HCT116 (cell line): ENCODE results near the gene SLC2A13. TPM values are rescaled to one million over a fixed set of nuclear protein-coding genes. Genes with fewer than 3 reads are reported as not detected.

Experiments
- ATAC-seq: fragments of 200-7000 bp; cut with Tn5 transposase; 2 replicates; pipeline ENCODE4 v1.9.1; 2020; ENCODE audit warnings: mild to moderate bottlenecking, moderate library complexity
- BruUV-seq: library from RNA; stranded (reverse); fragments of 400-500 nt; replicated peaks from 2 replicates; lab custom pipeline; 2021; lab: Mats Ljungman, UMichigan
- CTCF ChIA-PET: fragments of 300-600 bp; sonication (Branson Sonifier 250); formaldehyde crosslinking; loops from one replicate; lab custom pipeline; 2021; ENCODE audit warnings: antibody characterized with exemption; lab: Charles Lee
- POLR2A ChIA-PET: fragments of 300-600, 350-600 bp; sonication (Branson Sonifier 250); formaldehyde crosslinking; loops from one replicate; lab custom pipeline; 2021; ENCODE audit warnings: antibody characterized with exemption; lab: Charles Lee
- RAD21 ChIA-PET, 2 experiments: fragments of 300-600 bp; sonication (Branson Sonifier 250); formaldehyde crosslinking; loops; one replicate each; lab custom pipeline; 2023; ENCODE audit warnings: low total read pairs in 2 of 2; ENCODE audit not compliant: uncharacterized antibody in 2 of 2, unreplicated experiment in 2 of 2, low non-redundant PET in 1 of 2; lab: Charles Lee
- DNase-seq: peaks from one replicate; pipeline ENCODE4 v3.0.0-alpha.2; 2010; ENCODE audit warnings: low read depth, low spot score
- H2AFZ ChIP-seq: fragments of 200-600 bp; shearing (Covaris generic), sonication (generic); 2 replicates; pipeline ENCODE4 v1.6.1; 2017; ENCODE audit warnings: low read depth, mixed run types, mixed read lengths, antibody characterized with exemption, low read length; ENCODE audit not compliant: poor library complexity, severe bottlenecking
- H3K27ac ChIP-seq: 2 replicates; pipeline ENCODE4 v1.5.1; 2012; ENCODE audit warnings: low read depth, low read length
- H3K27me3 ChIP-seq: fragments of 200-600 bp; sonication (generic); 2 replicates; pipeline ENCODE4 v1.6.1; 2016; ENCODE audit warnings: mixed run types, low read length, mixed read lengths; ENCODE audit not compliant: insufficient read depth
- H3K36me3 ChIP-seq, 2 experiments: fragments of 200-500 bp in 1 of 2; fragments of 200-600 bp in 1 of 2; sonication (Bioruptor generic) in 1 of 2; sonication (generic) in 1 of 2; 2 replicates each; pipeline versions ENCODE4 v1.5.1 to v1.6.1; 2014 to 2016; ENCODE audit warnings: low read length in 2 of 2, inconsistent platforms in 1 of 2, mixed read lengths in 1 of 2, mixed run types in 1 of 2; ENCODE audit not compliant: insufficient read depth in 2 of 2, control insufficient read depth in 1 of 2
- H3K4me1 ChIP-seq, 2 experiments: fragments of 200-600 bp in 1 of 2; sonication (generic) in 1 of 2; 2 replicates each; pipeline versions ENCODE4 v1.5.1 to v1.6.1; 2012 to 2017; ENCODE audit warnings: low read length in 2 of 2, inconsistent platforms in 1 of 2, mild to moderate bottlenecking in 1 of 2, mixed read lengths in 1 of 2, mixed run types in 1 of 2, moderate library complexity in 1 of 2; ENCODE audit not compliant: insufficient read depth in 2 of 2, control insufficient read depth in 1 of 2
- H3K4me2 ChIP-seq: fragments of 200-600 bp; sonication (generic); 2 replicates; pipeline ENCODE4 v1.6.1; 2017; ENCODE audit warnings: mixed run types, low read length, mixed read lengths
- H3K4me3 ChIP-seq, 2 experiments: fragments of 200-600 bp in 1 of 2; sonication (generic) in 1 of 2; replicated peaks in 1 of 2; 2 replicates each; pipeline ENCODE4 v1.5.1; 2011 to 2016; ENCODE audit warnings: low read length in 2 of 2, control low read depth in 1 of 2, low read depth in 1 of 2, mild to moderate bottlenecking in 1 of 2, mixed read lengths in 1 of 2, mixed run types in 1 of 2
- H3K79me2 ChIP-seq: fragments of 200-600 bp; sonication (generic); 2 replicates; pipeline ENCODE4 v1.6.1; 2017; ENCODE audit warnings: mild to moderate bottlenecking, mixed run types, low read length, moderate library complexity, mixed read lengths; ENCODE audit not compliant: insufficient read depth
- H3K9ac ChIP-seq: fragments of 200-600 bp; sonication (generic); 2 replicates; pipeline ENCODE4 v1.6.1; 2016; ENCODE audit warnings: low read length, mixed read lengths
- H3K9me2 ChIP-seq: fragments of 200-600 bp; sonication (generic), shearing (Covaris generic); 2 replicates; pipeline ENCODE4 v1.6.1; 2017; ENCODE audit warnings: mixed run types, mild to moderate bottlenecking, moderate library complexity; ENCODE audit not compliant: insufficient read depth
- H3K9me3 ChIP-seq, 2 experiments: fragments of 200-500 bp in 1 of 2; fragments of 200-600 bp in 1 of 2; sonication (Bioruptor generic) in 1 of 2; sonication (generic) in 1 of 2; 2 replicates each; pipeline ENCODE4 v1.6.1; 2014 to 2017; ENCODE audit warnings: low read length in 2 of 2, mixed read lengths in 2 of 2, inconsistent platforms in 1 of 2, low read depth in 1 of 2, mild to moderate bottlenecking in 1 of 2, mixed run types in 1 of 2, moderate library complexity in 1 of 2; ENCODE audit not compliant: control insufficient read depth in 1 of 2, insufficient read depth in 1 of 2
- H4K20me1 ChIP-seq: fragments of 200-600 bp; sonication (generic), shearing (Covaris generic); 2 replicates; pipeline ENCODE4 v1.6.1; 2017; ENCODE audit warnings: mixed run types, mild to moderate bottlenecking, moderate library complexity; ENCODE audit not compliant: insufficient read depth
- CEBPB ChIP-seq: IDR thresholded peaks from 2 replicates; pipeline ENCODE4 v1.6.1; 2012; ENCODE audit warnings: low read depth
- EGR1 ChIP-seq: IDR thresholded peaks from 2 replicates; pipeline ENCODE4 v1.6.1; 2012; ENCODE audit warnings: low read depth
- EZH2phosphoT487 ChIP-seq: fragments of 200-600 bp; IDR thresholded peaks from 2 replicates; pipeline ENCODE4 v1.6.1; 2018; ENCODE audit warnings: antibody characterized with exemption, borderline replicate concordance
- FOSL1 ChIP-seq: IDR thresholded peaks from 2 replicates; pipeline ENCODE4 v1.6.1; 2012; ENCODE audit warnings: low read depth
- POLR2A ChIP-seq: IDR thresholded peaks from 2 replicates; pipeline ENCODE4 v1.7.0; 2011; ENCODE audit warnings: borderline replicate concordance; ENCODE audit not compliant: insufficient read depth, insufficient read length; ENCODE audit errors: extremely low read depth
- POLR2AphosphoS5 ChIP-seq: IDR thresholded peaks from 2 replicates; pipeline ENCODE4 v1.6.1; 2011; ENCODE audit warnings: mild to moderate bottlenecking, low read depth, low read length, moderate library complexity
- RAD21 ChIP-seq: IDR thresholded peaks from 2 replicates; pipeline ENCODE4 v1.6.1; 2012; ENCODE audit warnings: low read depth, mild to moderate bottlenecking
- SIN3A ChIP-seq: IDR thresholded peaks from 2 replicates; pipeline ENCODE4 v1.6.1; 2012; ENCODE audit warnings: low read depth
- SP1 ChIP-seq: IDR thresholded peaks from 2 replicates; pipeline ENCODE4 v1.6.1; 2012; ENCODE audit warnings: low read depth
- SRF ChIP-seq: IDR thresholded peaks from 2 replicates; pipeline ENCODE4 v1.6.1; 2012; ENCODE audit warnings: low read depth
- TCF7L2 ChIP-seq: IDR thresholded peaks from 2 replicates; pipeline ENCODE4 v1.7.0; 2011; ENCODE audit warnings: borderline replicate concordance, inconsistent platforms; ENCODE audit not compliant: insufficient read depth, insufficient read length; ENCODE audit errors: extremely low read depth
- ZFX ChIP-seq: fragments of 450-650 bp; IDR thresholded peaks from 2 replicates; pipeline ENCODE4 v1.6.1; 2017
- ZNF274 ChIP-seq: fragments of 200-500 bp; sonication (Bioruptor generic); IDR thresholded peaks from 2 replicates; pipeline ENCODE4 v1.6.1; 2014; ENCODE audit warnings: mild to moderate bottlenecking, low read depth, low read length, inconsistent platforms
- intact Hi-C: fragments of 100-400 bp; cut with micrococcal nuclease; formaldehyde crosslinking; loops from 2 replicates; pipeline ENCODE4 v1.10.0; 2022
- total RNA-seq: library from RNA; stranded (reverse); gene quantifications from one replicate; pipeline ENCODE4 v1.2.1, GENCODE V29; 2021; ENCODE audit not compliant: unreplicated experiment
- TF ChIP-seq, protein P1 (sequence below): IDR thresholded peaks from 2 replicates; pipeline ENCODE4 v1.6.1; 2012
- TF ChIP-seq, protein P2 (sequence below), 3 experiments: fragments of 200-600 bp in 1 of 3; sonication (generic) in 1 of 3; IDR thresholded peaks in 2 of 3; conservative IDR thresholded peaks in 1 of 3; 2 replicates each; pipeline ENCODE4 v1.5.1; 2012 to 2017; ENCODE audit warnings: low read depth in 2 of 3, low read length in 2 of 3, antibody characterized with exemption in 1 of 3, borderline replicate concordance in 1 of 3, control low read depth in 1 of 3, mild to moderate bottlenecking in 1 of 3, mixed read lengths in 1 of 3, mixed run types in 1 of 3, moderate library complexity in 1 of 3; ENCODE audit not compliant: insufficient read depth in 1 of 3
- TF ChIP-seq, protein P3 (sequence below): IDR thresholded peaks from 2 replicates; pipeline ENCODE4 v1.6.1; 2012
- TF ChIP-seq, protein P4 (sequence below): IDR thresholded peaks from 2 replicates; pipeline ENCODE4 v1.6.1; 2012; ENCODE audit warnings: low read depth

SLC2A13 gene
- total RNA-seq, 1 experiment from 2014 or later, result 6.8 TPM

DNA sequence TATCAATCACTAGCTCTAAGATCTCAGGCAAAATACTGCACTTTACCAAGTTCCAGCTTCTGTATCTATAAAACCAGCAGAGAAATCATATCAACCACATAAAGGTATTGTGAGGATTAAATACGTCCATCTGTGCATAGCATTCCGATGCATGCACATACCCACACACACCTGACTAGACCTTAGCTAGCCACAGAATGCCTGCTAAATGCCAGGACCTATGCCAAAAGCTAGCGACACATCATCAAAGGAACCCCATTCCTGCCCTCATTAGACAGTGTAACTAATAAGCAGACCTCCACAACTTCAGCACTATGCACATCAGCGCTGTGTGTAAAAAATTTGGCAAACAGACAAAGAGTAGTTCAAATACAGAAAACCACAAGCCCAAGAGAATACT lies 185.2 kb downstream of the SLC2A13 start:
- TF ChIP-seq EGR1 (no peak), ZNF274 (no peak)
- no peaks in the 10 kb centered on the region for H3K79me2 ChIP-seq
- H3K4me1 ChIP-seq, result no peaks in the 10 kb centered on the region
- H3K36me3 ChIP-seq, result no peaks in the 10 kb centered on the region
- H3K27ac ChIP-seq, result no peak overlapping the region
- no peak overlapping the region for H3K4me2 ChIP-seq
- no peaks in the 10 kb centered on the region for H4K20me1 ChIP-seq
- H3K27me3 ChIP-seq, result no peaks in the 10 kb centered on the region
- ATAC-seq, result no peak
- H3K9me2 ChIP-seq, result no peaks in the 10 kb centered on the region
- no peak overlapping the region for H3K9ac ChIP-seq
- no TSS peak for BruUV-seq
- ChIA-PET POLR2A (no interaction called here), CTCF (no interaction called here), RAD21 (no interaction called here)
- H2AFZ ChIP-seq, result no peak overlapping the region
- DNase-seq, result no peak
- H3K9me3 ChIP-seq, result no peaks in the 10 kb centered on the region
- intact Hi-C loops, result no loop called here
- H3K4me3 ChIP-seq, result no peak overlapping the region

DNA sequence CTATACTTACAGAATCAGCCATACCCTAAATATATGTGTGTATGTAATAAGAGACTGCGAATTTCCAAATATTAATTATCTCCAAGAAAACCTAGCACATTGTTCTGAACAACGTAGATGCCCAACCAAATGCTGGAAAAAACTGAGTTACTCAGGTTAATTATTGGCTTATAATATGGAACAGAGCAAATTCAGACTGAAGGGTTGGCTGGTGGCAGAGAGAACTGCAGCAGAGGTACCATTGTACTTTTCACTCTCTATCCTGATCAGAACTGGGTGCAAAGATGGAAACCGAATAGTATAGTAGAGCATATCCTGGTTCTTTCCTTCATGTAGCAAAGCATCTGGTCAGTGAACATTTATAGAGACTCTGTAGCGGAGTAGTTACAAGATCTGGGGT lies 185.7 kb downstream of the SLC2A13 start:
- H3K9me2 ChIP-seq, result no peaks in the 10 kb centered on the region
- ChIA-PET CTCF (no interaction called here), POLR2A (no interaction called here), RAD21 (no interaction called here)
- intact Hi-C loops, result no loop called here
- no peak for ATAC-seq
- H3K9ac ChIP-seq, result no peak overlapping the region
- no peak overlapping the region for H2AFZ ChIP-seq
- H3K27me3 ChIP-seq, result no peaks in the 10 kb centered on the region
- no peak overlapping the region for H3K4me3 ChIP-seq
- no TSS peak for BruUV-seq
- H3K27ac ChIP-seq, result no peak overlapping the region
- no peaks in the 10 kb centered on the region for H3K79me2 ChIP-seq
- H3K4me2 ChIP-seq, result no peak overlapping the region
- DNase-seq, result no peak
- H3K36me3 ChIP-seq, result no peaks in the 10 kb centered on the region
- no peaks in the 10 kb centered on the region for H4K20me1 ChIP-seq
- no peaks in the 10 kb centered on the region for H3K9me3 ChIP-seq
- no peaks in the 10 kb centered on the region for H3K4me1 ChIP-seq
- TF ChIP-seq EZH2phosphoT487 (no peak), POLR2A (no peak), RAD21 (no peak), SIN3A (no peak), EGR1 (no peak), CEBPB (no peak), SP1 (no peak), TCF7L2 (no peak), POLR2AphosphoS5 (no peak), SRF (no peak), ZFX (no peak), FOSL1 (no peak)
- TF ChIP-seq, protein P1, sequence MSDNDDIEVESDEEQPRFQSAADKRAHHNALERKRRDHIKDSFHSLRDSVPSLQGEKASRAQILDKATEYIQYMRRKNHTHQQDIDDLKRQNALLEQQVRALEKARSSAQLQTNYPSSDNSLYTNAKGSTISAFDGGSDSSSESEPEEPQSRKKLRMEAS, result no peak
- TF ChIP-seq, protein P2, sequence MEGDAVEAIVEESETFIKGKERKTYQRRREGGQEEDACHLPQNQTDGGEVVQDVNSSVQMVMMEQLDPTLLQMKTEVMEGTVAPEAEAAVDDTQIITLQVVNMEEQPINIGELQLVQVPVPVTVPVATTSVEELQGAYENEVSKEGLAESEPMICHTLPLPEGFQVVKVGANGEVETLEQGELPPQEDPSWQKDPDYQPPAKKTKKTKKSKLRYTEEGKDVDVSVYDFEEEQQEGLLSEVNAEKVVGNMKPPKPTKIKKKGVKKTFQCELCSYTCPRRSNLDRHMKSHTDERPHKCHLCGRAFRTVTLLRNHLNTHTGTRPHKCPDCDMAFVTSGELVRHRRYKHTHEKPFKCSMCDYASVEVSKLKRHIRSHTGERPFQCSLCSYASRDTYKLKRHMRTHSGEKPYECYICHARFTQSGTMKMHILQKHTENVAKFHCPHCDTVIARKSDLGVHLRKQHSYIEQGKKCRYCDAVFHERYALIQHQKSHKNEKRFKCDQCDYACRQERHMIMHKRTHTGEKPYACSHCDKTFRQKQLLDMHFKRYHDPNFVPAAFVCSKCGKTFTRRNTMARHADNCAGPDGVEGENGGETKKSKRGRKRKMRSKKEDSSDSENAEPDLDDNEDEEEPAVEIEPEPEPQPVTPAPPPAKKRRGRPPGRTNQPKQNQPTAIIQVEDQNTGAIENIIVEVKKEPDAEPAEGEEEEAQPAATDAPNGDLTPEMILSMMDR (IDR thresholded peaks at IDR 0.05 in 2 of 3, conservative IDR thresholded peaks at IDR 0.05 in 1 of 3; ENCODE audit: borderline replicate concordance in 1 of 3, insufficient read depth in 1 of 3, low read depth in 2 of 3, low read length in 2 of 3), result no peak
- TF ChIP-seq, protein P3, sequence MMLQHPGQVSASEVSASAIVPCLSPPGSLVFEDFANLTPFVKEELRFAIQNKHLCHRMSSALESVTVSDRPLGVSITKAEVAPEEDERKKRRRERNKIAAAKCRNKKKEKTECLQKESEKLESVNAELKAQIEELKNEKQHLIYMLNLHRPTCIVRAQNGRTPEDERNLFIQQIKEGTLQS, result no peak
- TF ChIP-seq, protein P4, sequence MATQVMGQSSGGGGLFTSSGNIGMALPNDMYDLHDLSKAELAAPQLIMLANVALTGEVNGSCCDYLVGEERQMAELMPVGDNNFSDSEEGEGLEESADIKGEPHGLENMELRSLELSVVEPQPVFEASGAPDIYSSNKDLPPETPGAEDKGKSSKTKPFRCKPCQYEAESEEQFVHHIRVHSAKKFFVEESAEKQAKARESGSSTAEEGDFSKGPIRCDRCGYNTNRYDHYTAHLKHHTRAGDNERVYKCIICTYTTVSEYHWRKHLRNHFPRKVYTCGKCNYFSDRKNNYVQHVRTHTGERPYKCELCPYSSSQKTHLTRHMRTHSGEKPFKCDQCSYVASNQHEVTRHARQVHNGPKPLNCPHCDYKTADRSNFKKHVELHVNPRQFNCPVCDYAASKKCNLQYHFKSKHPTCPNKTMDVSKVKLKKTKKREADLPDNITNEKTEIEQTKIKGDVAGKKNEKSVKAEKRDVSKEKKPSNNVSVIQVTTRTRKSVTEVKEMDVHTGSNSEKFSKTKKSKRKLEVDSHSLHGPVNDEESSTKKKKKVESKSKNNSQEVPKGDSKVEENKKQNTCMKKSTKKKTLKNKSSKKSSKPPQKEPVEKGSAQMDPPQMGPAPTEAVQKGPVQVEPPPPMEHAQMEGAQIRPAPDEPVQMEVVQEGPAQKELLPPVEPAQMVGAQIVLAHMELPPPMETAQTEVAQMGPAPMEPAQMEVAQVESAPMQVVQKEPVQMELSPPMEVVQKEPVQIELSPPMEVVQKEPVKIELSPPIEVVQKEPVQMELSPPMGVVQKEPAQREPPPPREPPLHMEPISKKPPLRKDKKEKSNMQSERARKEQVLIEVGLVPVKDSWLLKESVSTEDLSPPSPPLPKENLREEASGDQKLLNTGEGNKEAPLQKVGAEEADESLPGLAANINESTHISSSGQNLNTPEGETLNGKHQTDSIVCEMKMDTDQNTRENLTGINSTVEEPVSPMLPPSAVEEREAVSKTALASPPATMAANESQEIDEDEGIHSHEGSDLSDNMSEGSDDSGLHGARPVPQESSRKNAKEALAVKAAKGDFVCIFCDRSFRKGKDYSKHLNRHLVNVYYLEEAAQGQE, result no peak
